Gastroesophageal sphincter (tissue), 3 donors: ENCODE data around the gene COL1A2.

Experiments used
- CTCF ChIP-seq, 4 experiments: fragments of 200-600 bp in 2 of 4; fragments of 450-650 bp in 2 of 4; sonication (generic) in 1 of 4; IDR thresholded peaks; one replicate each; pipeline ENCODE4 v1.5.1; 2017 to 2019; ENCODE audit warnings: antibody characterized with exemption in 4 of 4, mild to moderate bottlenecking in 2 of 4, moderate library complexity in 2 of 4
- EP300 ChIP-seq: sonication (generic); formaldehyde crosslinking; IDR thresholded peaks from one replicate; pipeline ENCODE4 v1.6.1; 2017; ENCODE audit warnings: antibody characterized with exemption, mild to moderate bottlenecking
- POLR2A ChIP-seq, 2 donors: fragments of 450-650 bp; IDR thresholded peaks; one replicate each; pipeline ENCODE4 v1.6.1; 2017; ENCODE audit warnings: antibody characterized with exemption in 2 of 2, mild to moderate bottlenecking in 2 of 2, moderate library complexity in 1 of 2
- POLR2AphosphoS5 ChIP-seq: sonication (generic); formaldehyde crosslinking; IDR thresholded peaks from one replicate; pipeline ENCODE4 v1.6.1; 2017; ENCODE audit warnings: antibody characterized with exemption

- no peak for TF ChIP-seq CTCF (IDR thresholded peaks at IDR 0.05)
- no peak for TF ChIP-seq POLR2A (IDR thresholded peaks at IDR 0.05)
- no peak for TF ChIP-seq EP300
- no peak for TF ChIP-seq POLR2AphosphoS5
Measured at GRCh38 chr7:94414980-94415379, 20.3 kb downstream of the COL1A2 start.
